ENCODE data around the gene NLE1. TPM values are rescaled to one million over a fixed set of nuclear protein-coding genes. Genes with fewer than 3 reads are reported as not detected.

Gene NLE1
- total and polyA plus RNA-seq, 2 of the 8 experiments (the other 6 are each of a cell fraction or from before 2014, with no cell fraction given) = 50.4 to 51.5 TPM

DNA sequence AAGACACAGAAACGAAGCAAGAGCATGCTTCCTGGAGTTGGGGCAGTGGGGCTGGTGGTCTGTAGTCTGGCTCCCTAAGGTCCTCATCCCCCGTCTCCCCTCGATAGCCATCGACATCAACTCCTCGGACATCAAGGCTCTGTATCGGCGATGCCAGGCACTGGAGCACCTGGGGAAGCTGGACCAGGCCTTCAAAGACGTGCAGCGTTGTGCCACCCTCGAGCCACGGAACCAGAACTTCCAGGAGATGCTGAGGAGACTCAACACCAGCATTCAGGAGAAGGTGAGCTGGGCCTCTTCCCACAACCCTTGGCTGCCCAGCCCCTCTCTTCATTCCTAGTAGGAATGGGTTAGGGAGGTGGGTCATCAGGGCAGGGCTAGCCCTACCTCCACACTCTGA is 7.8 kb upstream of the NLE1 start (continued):
- no peak for TF ChIP-seq ASH2L (IDR thresholded peaks at IDR 0.05; ENCODE audit: low read length)
- TF ChIP-seq CHD1 (IDR thresholded peaks at IDR 0.05; ENCODE audit: low read depth, low read length) = no peak
